Left lung (tissue), 10 donors: Measurements from ENCODE around the gene AHDC1. TPM values are rescaled to one million over a fixed set of nuclear protein-coding genes. Genes with fewer than 3 reads are reported as not detected.

Source experiments
- ATAC-seq: fragments of 200-7000 bp; cut with Tn5 transposase; one replicate; pipeline ENCODE4 v1.9.1; 2020; ENCODE audit warnings: moderate library complexity
- DNase-seq, 4 donors: peaks; one replicate each; pipeline ENCODE4 v3.0.0-alpha.2; 2013 to 2020
- H3K27ac ChIP-seq, 2 donors: fragments of 200-600 bp; sonication (generic) in 1 of 2; one replicate each; pipeline versions ENCODE4 v1.5.0 to v1.8.0; 2020 to 2021
- H3K27me3 ChIP-seq, 2 donors: fragments of 200-600 bp; sonication (generic) in 1 of 2; one replicate each; pipeline versions ENCODE4 v1.5.0 to v1.8.0; 2020 to 2021
- H3K36me3 ChIP-seq, 2 donors: fragments of 200-600 bp; sonication (generic) in 1 of 2; one replicate each; pipeline versions ENCODE4 v1.5.0 to v1.8.0; 2020 to 2021
- H3K4me1 ChIP-seq, 2 donors: fragments of 200-600 bp; one replicate each; pipeline ENCODE4 v1.8.0; 2021
- H3K4me3 ChIP-seq, 2 donors: fragments of 200-600 bp; sonication (generic) in 1 of 2; one replicate each; pipeline versions ENCODE4 v1.5.0 to v1.8.0; 2020 to 2021; ENCODE audit warnings: mild to moderate bottlenecking in 1 of 2
- H3K9me3 ChIP-seq, 2 donors: fragments of 200-600 bp; sonication (generic) in 1 of 2; one replicate each; pipeline versions ENCODE4 v1.5.0 to v1.8.0; 2020 to 2021
- CTCF ChIP-seq, 2 donors: fragments of 200-600 bp; sonication (generic) in 1 of 2; IDR thresholded peaks; one replicate each; pipeline versions ENCODE4 v1.5.0 to v1.8.0; 2021; ENCODE audit warnings: antibody characterized with exemption in 2 of 2
- intact Hi-C, 2 donors: fragments of 100-400 bp; cut with DNase I; formaldehyde crosslinking; loops; one replicate each; pipeline versions ENCODE4 v1.11.2 to v1.14.2; 2022
- polyA plus RNA-seq, 6 donors: library from polyadenylated mRNA; unstranded; fragments of 120-200 nt; gene quantifications; one replicate each; pipeline ENCODE4 v1.2.1, GENCODE V29; 2013; ENCODE audit not compliant: insufficient read length in 6 of 6
- total RNA-seq, 2 donors: library from RNA; stranded (reverse); fragmentation: NEBNext Ultra II Directional; extraction: Animal tissue kit (Norgen Biotek cat#: 25700); gene quantifications; one replicate each; pipeline ENCODE4 v1.2.1, GENCODE V29; 2021
- donor health status: DM: no; HTN: yes; CAD: no.
- donor health status: DM: no; HTN: no; CAD: no.

The AHDC1 gene
- total and polyA plus RNA-seq, 8 donors: 32.2 to 48.8 (median 41.2) TPM

DNA sequence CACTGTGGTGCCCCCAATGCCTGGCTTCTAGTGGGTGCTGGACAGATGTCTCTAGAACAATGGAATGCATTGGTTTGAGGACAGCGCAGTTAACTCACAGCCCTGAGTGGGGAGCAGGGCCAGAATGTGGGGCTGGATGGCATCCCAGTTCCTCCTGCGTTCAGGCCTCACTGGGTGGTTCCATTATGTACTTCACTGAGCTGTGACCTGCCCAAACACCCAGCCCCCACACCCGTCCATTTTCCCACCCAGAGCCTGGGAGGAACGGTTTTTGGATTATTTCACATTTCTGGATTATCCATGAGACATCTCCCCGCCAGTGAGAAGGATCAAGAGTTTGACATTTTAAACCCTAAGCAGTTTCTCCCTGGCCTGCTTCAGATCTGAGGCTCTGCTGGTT lies 58.7 kb downstream of the AHDC1 start:
- H3K4me3 ChIP-seq: no peak overlapping the region
- peak overlapping the region; percentile 2 to 53 for H3K27ac ChIP-seq
- H3K9me3 ChIP-seq: no peaks in the 10 kb centered on the region
- intact Hi-C loops: no loop called here
- peaks cover 0 to 38% of the 10 kb centered on the region in 2 donors for H3K36me3 ChIP-seq
- DNase-seq (peak in 1 of 4 donors; percentile 35), ATAC-seq (peak; percentile 28)
- no peaks in the 10 kb centered on the region for H3K27me3 ChIP-seq
- TF ChIP-seq CTCF (IDR thresholded peaks at IDR 0.05): no peak
- H3K4me1 ChIP-seq: peaks cover 18 to 33% of the 10 kb centered on the region in 2 donors

GRCh38 chr1:27544834-27545233 lies 59.1 kb downstream of the AHDC1 start:
- no peak for TF ChIP-seq CTCF (IDR thresholded peaks at IDR 0.05)
- ATAC-seq (no peak), DNase-seq (no peak)

DNA sequence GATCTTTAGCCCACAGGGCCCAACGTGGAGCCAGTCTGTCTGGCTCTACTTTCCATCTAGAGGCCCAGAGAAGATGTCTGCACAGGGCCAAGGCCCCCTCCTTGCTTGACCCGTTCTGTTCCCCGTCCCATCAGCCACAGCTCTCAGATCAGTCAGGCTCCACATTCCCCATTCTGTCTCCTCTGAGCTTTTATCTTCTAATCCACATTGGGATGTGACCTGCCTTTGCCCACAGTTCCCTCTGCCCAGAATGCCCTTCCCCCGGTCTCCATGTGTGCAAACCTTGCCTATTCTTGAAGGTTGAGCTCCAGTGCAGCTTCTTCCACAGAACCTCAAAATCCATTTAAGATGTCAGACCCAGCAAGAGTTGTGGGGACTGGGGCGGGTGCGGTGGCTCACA lies 60.7 kb downstream of the AHDC1 start:
- intact Hi-C loops: no loop called here
- H3K36me3 ChIP-seq: peaks cover 0 to 18% of the 10 kb centered on the region in 2 donors
- H3K4me3 ChIP-seq: no peak overlapping the region
- ATAC-seq (no peak), DNase-seq (no peak)
- H3K9me3 ChIP-seq: no peaks in the 10 kb centered on the region
- peaks cover 18 to 46% of the 10 kb centered on the region in 2 donors for H3K4me1 ChIP-seq
- H3K27me3 ChIP-seq: no peaks in the 10 kb centered on the region
- peak overlapping the region; percentile 14 to 75 for H3K27ac ChIP-seq
- no peak for TF ChIP-seq CTCF (IDR thresholded peaks at IDR 0.05)

More at GRCh38 chr1:27544834-27545233, 59.1 kb downstream of the AHDC1 start:
- Histone ChIP-seq H3K27me3 (no peaks in the 10 kb centered on the region), H3K9me3 (no peaks in the 10 kb centered on the region), H3K4me3 (no peak overlapping the region), H3K36me3 (peaks cover 0 to 33% of the 10 kb centered on the region in 2 donors), H3K4me1 (peaks cover 18 to 37% of the 10 kb centered on the region in 2 donors), H3K27ac (peak overlapping the region; percentile 2 to 53)
- intact Hi-C loops: no loop called here

DNA sequence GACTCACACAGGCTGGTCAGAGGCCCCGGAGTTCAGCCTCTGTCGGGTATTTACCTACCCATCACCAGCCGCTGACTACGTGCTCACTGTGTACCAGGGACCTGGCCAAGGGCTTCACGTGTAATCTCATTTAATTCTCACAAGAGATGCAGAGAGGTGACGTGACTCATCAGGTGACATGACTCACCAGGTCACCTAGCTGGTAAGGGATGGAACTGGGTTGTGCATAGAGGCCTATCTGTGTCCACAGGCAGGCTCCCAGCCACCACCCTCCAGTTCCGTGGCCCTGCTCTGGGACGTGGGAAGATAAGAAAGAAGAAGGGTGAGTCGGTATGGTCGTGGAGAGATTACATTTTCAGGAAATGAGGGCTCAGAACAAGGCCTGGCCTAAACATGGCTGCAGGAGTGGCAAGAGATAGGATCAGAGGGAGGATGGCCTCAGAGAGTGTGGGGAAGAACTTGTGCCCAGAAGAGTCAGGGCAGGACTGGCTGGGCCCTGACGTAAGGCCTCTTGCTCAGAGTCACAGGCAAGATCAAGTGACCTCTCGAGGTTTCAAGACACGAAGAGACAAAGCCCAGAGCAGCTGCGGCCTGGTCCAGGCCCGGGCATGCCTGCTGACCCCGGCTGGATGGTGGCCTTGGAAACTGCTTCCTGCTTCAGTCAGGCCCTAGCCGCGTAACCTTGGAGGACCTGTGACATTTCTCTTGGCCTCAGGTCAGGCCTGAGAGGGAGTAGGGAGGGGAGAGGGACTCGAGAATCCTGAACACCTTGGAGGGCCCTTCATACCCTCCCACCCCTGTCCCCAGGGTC lies 61.3 kb downstream of the AHDC1 start:
- Histone ChIP-seq H3K36me3 (peaks cover 0 to 12% of the 10 kb centered on the region in 2 donors), H3K9me3 (no peaks in the 10 kb centered on the region), H3K4me3 (no peak overlapping the region), H3K27me3 (no peaks in the 10 kb centered on the region), H3K27ac (peak overlapping the region; percentile 14 to 75), H3K4me1 (peaks cover 19 to 51% of the 10 kb centered on the region in 2 donors)
- TF ChIP-seq CTCF (IDR thresholded peaks at IDR 0.05): no peak
- intact Hi-C loops: no loop called here
- peak in 2 of 4 donors; percentile 82 to 85 for DNase-seq
- ATAC-seq: peak; percentile 86
